DMS153 treated with DMSO at 0.1 percent for 48 hours (cell line): ENCODE measurements around the gene RWDD2A.
"Not testable (repeated sequence)": the region's sequence is repeated elsewhere in the genome, so short reads cannot be mapped to it uniquely, and the experiment has no call there.

Experiments
- DNase-seq: peaks from one replicate; lab custom pipeline; 2025; ENCODE audit not compliant: unreplicated experiment; lab: John Stamatoyannopoulos, UW

Gene RWDD2A

DNA sequence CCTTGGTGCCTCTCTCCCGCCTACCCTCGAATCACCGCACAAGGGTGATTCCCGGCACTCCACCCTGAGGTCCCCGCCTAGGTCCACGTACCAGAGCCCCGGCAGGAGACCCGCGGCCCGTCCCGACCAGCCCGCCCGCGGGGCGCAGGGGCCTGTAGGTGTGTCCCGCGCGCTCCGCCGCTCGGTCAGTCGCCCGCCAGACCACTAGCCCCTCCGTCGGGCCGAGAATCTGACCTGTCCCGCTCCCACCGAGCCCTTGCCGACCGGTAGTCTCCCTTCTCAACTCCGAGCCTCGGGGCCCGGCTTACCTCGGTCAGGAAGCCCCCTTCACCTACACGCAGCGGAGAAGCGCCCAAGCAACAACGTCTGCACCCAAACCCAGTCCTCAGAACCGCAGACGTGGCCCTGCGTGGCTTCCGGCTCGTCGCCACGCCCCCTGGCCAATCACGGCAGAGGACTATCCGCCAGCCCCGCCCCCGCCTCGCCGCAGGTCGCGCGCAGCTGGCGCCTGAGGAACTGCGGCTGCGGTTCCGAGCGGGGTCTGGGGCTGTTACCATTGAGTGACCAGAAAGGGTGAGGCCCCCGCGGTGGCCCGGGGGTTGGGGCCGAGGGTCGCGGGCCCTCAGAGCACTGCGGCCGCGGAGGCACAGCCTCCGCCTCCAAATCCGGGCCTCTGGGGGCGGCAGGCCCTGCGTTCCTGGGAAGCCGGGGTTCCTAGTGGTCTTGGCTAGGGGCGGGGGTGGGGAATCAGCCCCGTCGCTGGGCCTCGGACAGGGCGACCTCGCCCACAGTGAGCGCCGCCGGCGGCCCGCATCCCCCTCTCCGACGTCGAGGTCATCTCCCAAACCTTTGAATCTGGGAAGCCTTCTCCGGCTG lies at the start of gene RWDD2A, which contains the start of gene PGM3:
RWDD2A (plus strand) TSS at position 487 of the 876 bp plus-strand sequence. CDS start 1,095 bp downstream, outside the sequence.
PGM3 (minus strand) TSS at position 395 of the 876 bp plus-strand sequence. CDS start 2,253 bp downstream, outside the sequence.
- peak; percentile 85 for DNase-seq

DNA sequence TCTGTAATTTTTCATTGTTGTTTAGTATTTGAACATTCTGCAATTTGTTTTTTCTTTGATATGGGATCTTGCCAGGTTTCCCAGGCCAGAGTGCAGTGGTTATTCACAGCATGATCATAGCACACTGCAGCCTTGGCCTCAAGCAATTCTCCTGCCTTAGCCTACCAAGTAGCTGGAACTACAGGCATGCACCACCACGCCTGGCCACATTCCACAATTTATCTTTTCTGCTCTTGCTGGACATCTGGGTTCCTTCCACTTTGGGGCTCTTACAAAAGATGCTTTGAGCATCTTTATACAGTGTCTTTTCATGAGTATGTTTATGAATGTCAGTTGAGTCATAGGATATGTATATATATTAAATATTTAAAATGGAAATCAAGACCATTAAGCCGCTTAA lies 42.0 kb upstream of the RWDD2A start:
- no peak for DNase-seq

DNA sequence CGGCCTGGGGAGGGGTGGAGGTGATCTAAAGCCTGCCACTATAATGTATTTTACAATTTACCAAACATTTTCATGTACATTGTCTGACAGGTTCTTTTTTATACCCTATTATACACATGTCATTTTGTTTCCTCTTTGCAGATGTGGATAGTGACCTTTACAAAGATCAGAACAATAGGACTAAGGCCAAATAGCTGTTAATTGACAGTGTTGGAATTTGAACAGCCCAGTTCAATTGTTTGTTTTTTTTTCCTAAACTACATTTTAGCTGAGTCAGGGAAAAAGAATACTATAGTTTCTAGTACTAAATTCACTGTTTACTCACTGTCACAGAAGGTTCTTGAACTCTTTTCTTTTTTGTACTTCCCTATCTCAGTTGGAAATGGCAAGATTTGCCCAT lies 40.2 kb upstream of the RWDD2A start:
- no peak for DNase-seq

DNA sequence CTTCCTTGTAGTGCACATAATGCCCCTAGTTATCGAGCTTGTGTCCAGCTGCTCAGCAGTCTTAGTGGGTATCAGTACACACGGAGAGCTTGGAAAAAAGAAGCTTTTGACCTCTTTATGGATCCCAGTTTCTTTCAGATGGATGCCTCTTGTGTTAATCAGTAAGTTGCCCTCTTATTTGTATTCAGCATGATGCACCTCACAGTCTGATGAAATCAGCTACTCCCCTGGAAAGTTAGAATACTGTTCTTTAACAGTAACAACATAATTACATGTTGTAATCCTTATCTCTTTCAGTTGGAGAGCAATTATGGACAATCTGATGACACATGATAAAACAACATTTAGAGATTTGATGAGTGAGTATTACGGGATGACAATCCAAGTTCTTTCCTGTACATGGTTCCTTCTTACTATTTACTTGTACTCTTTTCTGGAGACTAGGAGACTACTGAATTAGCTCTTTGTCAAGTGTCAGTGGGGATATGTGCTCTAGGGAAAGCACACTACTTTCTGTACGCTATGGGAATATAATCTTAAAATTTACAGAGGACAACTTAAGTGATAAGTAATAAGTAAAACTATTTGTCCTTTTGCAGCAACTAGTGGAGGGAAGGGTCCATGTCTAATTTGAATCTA lies 39.2 kb upstream of the RWDD2A start:
- DNase-seq = no peak

DNA sequence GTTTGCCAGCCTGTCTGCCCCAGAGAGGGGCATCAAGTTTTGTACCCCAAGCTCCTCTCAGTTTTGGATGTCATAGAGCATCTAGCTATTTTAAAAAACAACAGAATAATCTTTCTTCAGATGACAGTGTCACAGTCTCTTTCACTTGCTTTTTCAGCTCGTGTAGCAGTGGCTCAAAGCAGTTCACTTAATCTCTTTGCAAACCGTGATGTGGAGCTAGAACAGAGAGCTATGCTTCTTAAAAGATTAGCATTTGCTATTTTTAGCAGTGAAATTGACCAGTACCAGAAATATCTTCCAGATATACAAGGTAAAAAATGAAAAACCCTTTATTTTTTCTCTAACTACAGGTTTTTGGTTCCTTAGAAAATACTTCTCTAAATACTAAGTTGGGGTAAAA lies 37.4 kb upstream of the RWDD2A start:
- DNase-seq = no peak

DNA sequence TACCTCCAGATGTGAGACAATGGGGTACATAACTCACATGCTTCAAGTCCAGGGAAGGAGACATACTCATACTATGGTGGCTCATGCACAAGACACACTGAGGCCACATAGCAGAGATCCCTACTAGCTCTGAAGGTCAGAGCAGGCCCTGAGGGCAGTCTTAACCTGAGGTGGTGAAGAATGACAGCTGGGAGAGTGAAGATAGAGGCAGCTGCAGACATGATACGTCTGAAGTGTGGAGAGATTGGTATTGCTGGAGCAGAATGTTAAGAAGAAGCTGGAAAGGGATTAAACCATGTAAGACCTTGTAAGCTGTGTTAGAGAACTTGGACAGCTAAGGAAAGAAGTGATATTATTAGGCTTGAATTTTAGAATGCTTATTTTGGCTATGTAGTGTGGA lies 33.0 kb upstream of the RWDD2A start:
- DNase-seq = no peak

DNA sequence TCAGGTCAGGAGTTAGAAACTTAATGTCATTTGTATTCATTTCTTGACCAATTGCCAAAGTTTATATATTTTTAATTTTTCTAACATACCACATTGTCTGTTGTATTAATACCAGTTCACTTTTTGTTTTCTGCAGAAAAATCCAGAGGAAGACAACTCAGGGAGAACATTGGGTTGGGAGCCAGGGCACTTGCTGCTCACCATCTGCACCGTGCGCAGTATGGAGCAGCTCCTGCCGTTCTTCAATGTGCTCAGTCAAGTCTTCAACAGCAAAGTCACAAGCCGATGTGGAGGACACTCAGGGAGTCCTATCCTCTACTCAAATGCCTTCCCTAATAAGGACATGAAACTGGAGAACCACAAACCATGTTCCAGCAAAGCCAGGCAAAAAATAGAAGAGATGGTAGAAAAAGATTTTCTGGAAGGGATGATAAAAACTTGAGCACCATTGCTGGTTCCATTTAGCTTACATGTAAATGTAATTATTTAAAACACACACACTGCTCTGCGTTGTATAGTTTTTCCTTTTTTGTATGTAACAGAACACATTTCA lies 25.4 kb upstream of the RWDD2A start:
- DNase-seq = no peak

DNA sequence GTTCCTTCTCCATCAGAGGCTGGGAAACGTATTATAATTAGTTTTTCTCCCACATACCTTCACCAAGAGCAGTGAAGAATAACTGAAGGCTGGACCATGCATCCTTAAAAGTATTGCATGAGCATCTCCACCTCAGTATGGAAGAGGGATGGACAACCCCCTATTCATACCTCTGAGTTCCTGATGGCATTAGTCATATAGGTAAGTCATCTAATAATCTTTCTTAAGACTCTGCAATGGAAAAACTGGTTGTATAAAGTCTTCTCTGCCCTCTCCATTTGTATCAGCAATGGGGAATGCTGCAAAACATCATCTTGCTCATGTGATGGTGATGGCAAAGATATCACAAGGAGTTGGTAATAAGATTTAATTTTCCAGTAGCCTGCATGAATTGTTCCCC lies 24.6 kb upstream of the RWDD2A start:
- DNase-seq = no peak

DNA sequence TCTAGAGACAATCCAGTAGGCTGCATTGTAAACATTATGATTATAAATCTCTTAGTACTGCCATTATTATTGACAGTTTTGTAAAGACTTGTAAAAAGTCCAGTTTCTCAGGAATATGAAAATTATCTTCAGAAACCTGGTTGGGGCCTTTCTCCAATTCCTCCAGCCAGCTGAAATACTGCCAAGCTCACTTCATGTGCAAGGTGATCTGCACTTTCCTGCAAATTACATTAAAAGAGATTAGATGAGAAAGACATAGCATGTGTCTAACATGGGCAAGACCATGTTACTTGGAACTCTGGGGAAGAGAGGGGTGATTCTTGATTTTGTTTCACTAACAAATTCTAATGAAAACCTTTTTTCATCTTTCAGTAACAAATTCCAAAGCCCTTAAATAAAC lies 24.1 kb upstream of the RWDD2A start:
- DNase-seq = no peak

DNA sequence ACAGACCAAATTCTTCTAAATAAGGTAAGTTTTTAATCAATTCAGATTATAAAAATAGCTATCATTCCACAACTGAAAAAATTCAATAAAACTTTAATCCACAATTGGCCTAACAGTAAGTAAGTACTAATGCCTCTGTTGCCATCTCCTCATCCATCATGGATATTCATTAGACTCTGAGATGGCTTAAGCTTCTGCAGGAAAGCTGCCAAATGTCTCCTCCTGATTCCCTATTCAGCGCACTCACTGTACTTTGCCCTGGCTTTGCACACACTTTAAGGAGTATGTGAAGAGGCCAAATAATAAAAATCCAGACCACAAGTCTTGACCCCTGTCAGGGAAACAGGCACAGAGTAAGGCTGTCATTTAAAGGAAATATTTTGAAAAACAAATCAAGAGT lies 23.6 kb upstream of the RWDD2A start:
- no peak for DNase-seq

DNA sequence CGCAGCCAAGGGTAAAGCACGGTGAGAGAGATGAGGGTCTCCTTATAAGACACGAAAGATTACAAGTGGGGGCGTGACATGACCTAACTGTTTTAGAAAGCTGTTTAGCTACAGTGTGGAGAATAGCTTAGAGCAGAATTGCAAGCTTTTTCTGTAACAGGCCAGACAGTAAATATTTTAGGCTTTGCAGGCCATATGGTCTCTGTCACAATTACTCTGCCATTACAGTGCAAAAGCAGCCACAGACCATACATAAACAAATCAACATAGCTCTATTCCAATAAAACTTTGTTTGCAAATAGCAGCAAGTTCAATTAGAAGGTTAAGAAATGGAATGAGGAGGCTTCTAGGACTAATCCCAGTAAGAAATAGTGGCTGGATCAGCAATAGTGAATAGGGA lies 16.9 kb upstream of the RWDD2A start:
- no peak for DNase-seq

DNA sequence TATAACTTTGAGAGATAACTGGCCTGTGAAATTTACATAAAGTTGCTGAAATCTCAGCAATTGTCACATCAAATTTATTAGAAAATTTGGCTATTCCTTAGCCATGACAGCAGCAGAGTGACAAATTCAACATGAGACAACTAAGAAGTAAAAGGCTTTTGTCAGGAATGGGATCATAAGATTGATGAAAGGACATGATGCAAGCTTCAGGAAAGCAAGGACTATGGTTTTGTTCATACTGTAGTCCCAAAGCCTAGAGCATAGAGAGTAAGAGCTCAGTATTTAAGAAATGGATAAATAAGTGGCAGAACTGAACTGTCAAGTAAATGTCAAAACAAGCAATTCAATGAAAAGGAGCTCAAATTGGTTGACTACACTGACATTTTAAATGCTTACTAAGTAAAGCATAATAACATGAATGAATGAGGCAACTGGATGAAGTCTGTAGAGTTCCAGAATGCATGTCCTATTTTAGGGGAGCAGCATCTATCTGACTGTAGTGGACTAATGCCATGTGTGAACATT lies 12.7 kb upstream of the RWDD2A start:
- no peak for DNase-seq

DNA sequence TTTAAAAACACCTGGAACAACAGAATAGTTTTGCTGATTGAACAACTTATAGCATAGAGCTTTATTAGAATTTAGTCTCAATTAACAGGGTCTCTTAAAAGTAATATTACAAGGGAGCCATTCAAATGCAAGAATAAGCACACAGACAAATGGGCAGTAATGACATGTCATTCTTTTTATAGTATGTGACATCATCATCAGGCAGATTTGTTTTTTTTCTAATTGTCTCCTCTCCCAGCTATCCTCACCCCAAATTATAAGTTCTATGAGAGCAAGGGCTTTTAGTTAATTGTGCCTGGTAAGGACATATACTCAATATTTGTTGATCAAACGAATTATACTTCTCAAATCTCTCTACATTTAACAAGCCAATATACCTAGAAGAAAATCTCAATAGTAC lies 11.0 kb upstream of the RWDD2A start:
- no peak for DNase-seq

DNA sequence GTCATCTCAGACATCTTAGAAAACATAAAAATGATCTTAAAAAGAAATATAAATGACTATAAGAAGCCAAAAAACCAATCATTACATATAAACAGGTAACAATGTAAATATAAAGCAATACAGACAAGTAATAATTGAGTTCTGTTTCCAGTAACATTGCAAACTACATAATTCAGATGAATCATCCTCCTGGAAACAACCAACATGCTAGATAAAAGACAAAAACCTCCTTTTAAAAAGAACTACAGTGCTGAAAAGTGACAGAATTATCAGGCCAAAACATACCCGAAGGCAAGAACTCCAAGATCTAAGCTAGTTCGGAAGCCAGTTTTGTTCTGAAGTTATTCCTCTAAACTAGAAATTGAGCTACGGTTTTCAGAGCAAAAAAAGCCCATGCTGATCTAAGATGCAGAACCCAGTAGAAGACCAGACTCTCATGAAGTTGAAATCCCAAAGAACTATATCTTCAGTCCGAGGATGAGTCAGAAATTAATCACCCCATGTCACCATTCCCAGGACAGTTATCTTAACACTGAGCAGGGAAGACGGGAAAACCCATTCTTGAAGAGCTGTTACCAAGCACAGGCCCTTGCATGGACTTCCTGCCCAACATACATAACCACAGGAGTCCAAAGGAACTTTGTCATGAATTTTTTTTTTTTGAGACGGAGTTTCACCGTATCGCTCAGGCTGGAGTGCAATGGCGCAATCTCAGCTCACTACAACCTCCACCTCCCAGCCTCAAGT lies 9.9 kb upstream of the RWDD2A start:
- DNase-seq = no peak

DNA sequence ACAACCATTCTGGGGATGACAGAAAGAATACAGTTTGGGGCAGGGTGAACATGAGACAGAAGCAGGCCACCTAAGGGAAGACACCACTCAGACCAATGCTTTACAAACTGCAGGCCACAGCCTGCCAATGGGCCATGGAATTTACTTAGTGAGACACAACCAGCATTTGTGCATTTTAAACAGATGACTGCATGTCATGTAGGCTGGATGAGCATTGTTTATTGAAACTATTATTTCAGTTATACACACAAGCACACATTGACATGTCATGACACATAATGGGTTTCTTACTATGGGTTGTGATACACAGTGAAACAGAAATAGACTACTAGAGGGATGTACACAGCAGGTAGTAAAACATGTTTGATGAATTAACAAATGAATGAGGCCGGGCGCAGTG lies 8.1 kb upstream of the RWDD2A start:
- DNase-seq = no peak

DNA sequence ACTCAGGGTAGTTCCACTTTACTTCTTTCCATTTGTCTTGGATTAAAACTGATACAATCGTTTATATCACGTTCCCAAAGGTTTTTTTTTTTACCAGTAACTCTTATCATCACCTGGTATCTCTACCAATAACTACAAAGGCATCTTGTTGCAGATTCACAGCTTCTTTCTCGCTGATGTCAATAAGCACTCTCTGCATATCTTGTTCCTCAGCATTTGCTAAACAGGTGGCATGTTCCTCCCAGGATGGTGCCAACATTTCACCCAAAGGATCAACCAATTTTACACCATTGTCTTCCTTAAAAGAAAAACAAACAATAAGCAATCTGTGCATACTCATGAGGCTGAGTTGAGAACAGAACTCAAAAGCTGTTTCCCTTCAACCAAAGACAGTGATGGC lies 4.7 kb upstream of the RWDD2A start:
- no peak for DNase-seq

DNA sequence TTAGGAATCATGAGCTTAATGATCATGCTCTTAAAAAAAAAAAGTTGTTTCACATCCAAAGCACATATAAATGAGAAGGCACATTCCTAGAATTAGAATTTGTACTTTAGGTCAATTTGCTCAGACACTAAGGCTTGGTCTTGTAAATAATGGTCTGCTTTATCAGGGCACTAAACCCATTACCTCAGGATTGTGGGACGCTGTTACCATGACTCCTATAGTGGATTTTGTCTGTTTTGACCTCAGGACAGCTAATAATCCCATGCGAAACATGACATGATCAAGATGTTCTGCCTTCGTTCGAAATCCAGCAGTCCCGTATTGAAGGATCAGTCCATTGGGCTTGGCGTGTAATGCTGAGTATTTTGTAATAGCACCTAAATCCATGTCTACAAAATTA lies 2.5 kb upstream of the RWDD2A start:
- no peak for DNase-seq

DNA sequence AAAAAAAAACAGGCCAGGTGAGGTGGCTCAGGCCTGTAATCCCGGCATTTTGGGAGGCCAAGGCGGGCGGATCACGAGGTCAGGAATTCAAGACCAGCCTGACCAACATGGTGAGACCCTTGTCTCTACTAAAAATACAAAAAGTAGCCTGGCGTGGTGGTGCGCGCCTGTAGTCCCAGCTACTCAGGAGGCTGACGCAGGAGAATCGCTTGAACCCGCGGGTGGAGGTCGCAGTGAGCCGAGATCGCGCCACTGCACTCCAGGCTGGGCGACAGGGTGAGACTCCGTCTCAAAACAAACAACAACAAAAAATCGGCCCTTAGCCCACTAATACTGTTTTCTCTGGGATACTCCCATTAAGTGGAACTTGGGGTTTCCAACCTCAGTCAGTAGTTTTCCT lies 1.2 kb upstream of the RWDD2A start:
- DNase-seq = not testable (repeated sequence)

DNA sequence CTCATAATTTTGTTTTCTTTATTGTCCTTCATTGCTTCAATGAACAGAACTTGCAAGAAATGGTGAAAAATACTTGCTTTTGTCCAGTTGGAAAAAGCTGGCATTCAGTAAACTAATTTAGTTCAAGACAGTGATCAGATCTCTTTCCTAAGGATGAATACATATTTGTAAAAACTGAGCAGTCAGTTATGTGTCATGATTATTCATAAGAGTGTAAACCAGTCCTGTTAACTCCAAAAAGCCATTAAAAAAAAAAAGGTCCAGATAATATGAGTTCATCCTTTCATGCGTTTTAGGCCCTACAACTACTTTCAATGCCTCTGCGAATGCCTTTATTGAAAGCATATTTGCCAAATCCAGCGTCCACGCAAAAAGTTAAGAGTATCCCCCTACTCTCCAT lies 701 bp upstream of the RWDD2A start:
- no peak for DNase-seq

DNA sequence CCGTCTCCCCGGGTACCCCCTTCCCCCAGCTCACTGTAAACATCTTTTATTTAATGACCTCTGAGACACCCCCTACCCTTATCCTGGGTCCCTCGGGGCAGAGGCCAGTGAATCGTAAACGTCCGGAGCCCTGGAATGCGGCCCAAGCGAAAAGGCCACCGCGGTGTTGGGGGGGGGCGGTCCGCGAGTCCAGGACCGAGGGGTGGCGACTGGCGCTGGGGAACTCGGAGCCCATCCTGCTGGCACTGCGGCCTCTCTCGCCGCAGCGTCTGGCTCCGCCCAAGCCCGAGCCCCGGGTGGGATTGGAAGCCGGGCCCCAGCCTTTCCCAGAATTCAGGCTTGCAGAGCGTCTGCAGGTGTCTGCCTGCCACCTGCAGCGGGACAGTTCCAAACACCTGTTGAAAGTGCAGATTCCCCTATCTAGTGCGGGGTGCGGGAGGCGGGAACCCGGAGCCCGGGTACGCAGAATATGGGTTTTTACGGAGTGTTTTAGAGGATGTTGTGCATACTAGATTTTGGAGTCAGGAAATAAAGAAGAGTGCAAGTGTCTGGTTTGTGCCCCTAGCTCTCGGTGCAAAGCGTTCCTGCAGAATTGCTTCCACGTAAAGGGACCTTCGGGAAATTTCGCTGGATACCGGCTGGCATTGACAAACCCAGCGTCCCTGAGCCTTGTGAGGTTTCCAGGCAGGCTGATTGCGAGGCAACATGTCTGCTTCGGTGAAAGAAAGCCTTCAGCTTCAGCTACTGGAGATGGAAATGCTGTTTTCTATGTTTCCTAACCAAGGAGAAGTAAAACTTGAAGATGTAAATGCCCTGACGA lies 800 bp downstream of the RWDD2A start:
- DNase-seq = peak; percentile 66
